Right hindlimb (tissue), 1 donor: ENCODE measurements around the gene MOK.
A peak's percentile ranks its signal among the peaks of the same experiment; 100 is the strongest.
"Not testable (repeated sequence)": the region's sequence is repeated elsewhere in the genome, so short reads cannot be mapped to it uniquely, and the experiment has no call there.

Source experiments
- DNase-seq: peaks from one replicate; pipeline ENCODE4 v3.0.0-alpha.2; 2018

The MOK gene

GRCh38 chr14:102243795-102244194 is 61.2 kb downstream of the MOK start:
- DNase-seq, result not testable (repeated sequence)

GRCh38 chr14:102241147-102241546 is 63.8 kb downstream of the MOK start:
- no peak for DNase-seq

GRCh38 chr14:102240481-102240880 is 64.5 kb downstream of the MOK start:
- not testable (repeated sequence) for DNase-seq

GRCh38 chr14:102239231-102239630 is 65.7 kb downstream of the MOK start:
- no peak for DNase-seq

- no peak for DNase-seq
These were observed 66.2 kb downstream of the MOK start for GRCh38 chr14:102238766-102239165.

GRCh38 chr14:102238131-102238530 is 66.8 kb downstream of the MOK start:
- no peak for DNase-seq

- DNase-seq, result no peak
These were observed 68.9 kb downstream of the MOK start for GRCh38 chr14:102236026-102236425.

GRCh38 chr14:102235275-102235897 is 69.6 kb downstream of the MOK start:
- DNase-seq, result peak; percentile 80

GRCh38 chr14:102234331-102235264 is 70.4 kb downstream of the MOK start:
- no peak for DNase-seq

- DNase-seq, result no peak
These were observed 71.9 kb downstream of the MOK start for GRCh38 chr14:102233081-102233480.

GRCh38 chr14:102232348-102232625 is 72.7 kb downstream of the MOK start:
- no peak for DNase-seq

GRCh38 chr14:102231476-102232347 is 73.3 kb downstream of the MOK start:
- DNase-seq, result no peak

- no peak for DNase-seq
These were observed 74.3 kb downstream of the MOK start for GRCh38 chr14:102230481-102231210.

- DNase-seq, result no peak
These were observed 75.2 kb downstream of the MOK start for GRCh38 chr14:102229739-102230092.

GRCh38 chr14:102229071-102229738 is 75.8 kb downstream of the MOK start:
- DNase-seq, result no peak

- no peak for DNase-seq
These were observed 77.6 kb downstream of the MOK start for GRCh38 chr14:102227184-102227964.

GRCh38 chr14:102226356-102227125 is 78.4 kb downstream of the MOK start:
- DNase-seq, result no peak

GRCh38 chr14:102225936-102226335 is 79.0 kb downstream of the MOK start:
- DNase-seq, result no peak

- no peak for DNase-seq
These were observed 79.6 kb downstream of the MOK start for GRCh38 chr14:102225386-102225785.

- no peak for DNase-seq
These were observed 81.3 kb downstream of the MOK start for GRCh38 chr14:102223682-102224081.

- no peak for DNase-seq
These were observed 82.2 kb downstream of the MOK start for GRCh38 chr14:102222751-102223150.
